Naive thymus-derived CD8-positive, alpha-beta T cell (primary cell): ENCODE data around the gene MCF2L. TPM values are rescaled to one million over a fixed set of nuclear protein-coding genes. Genes with fewer than 3 reads are reported as not detected.
A peak's percentile ranks its signal among the peaks of the same experiment; 100 is the strongest.

Source experiments
- ATAC-seq, 2 donors: fragments of 150-1000 bp; cut with Tn5 transposase in 1 of 2; sonication (Bioruptor Pico), chemical (Tn5 transposase) in 1 of 2; 1 replicate in 1 of 2; 2 replicates in 1 of 2; pipeline ENCODE4 v1.10.0; 2021; ENCODE audit warnings: mild to moderate bottlenecking in 2 of 2, moderate library complexity in 2 of 2
- POLR2A ChIA-PET: fragments of 350-600 bp; sonication (Branson Sonifier 250); formaldehyde crosslinking; loops from one replicate; lab custom pipeline; 2021; ENCODE audit warnings: antibody characterized with exemption; lab: Charles Lee
- DNase-seq, 10 donors: peaks; one replicate each; pipeline versions ENCODE4 v3.0.0 to v3.0.0-alpha.2; 2020 to 2022
- H3K27ac Mint-ChIP-seq, 10 donors: one replicate each; pipeline ENCODE4 v1.8.0; 2020 to 2022; ENCODE audit warnings: mild to moderate bottlenecking in 10 of 10, mixed read lengths in 10 of 10, moderate library complexity in 4 of 10, inconsistent platforms in 1 of 10
- H3K27me3 Mint-ChIP-seq, 5 donors: one replicate each; pipeline ENCODE4 v1.8.0; 2021 to 2022; ENCODE audit warnings: mixed read lengths in 5 of 5
- H3K36me3 Mint-ChIP-seq, 3 donors: one replicate each; pipeline ENCODE4 v1.8.0; 2020 to 2022; ENCODE audit warnings: mixed read lengths in 3 of 3, mild to moderate bottlenecking in 2 of 3, inconsistent platforms in 1 of 3
- H3K4me1 Mint-ChIP-seq, 4 donors: one replicate each; pipeline ENCODE4 v1.8.0; 2021 to 2022; ENCODE audit warnings: mixed read lengths in 4 of 4
- H3K4me3 Mint-ChIP-seq, 10 donors: one replicate each; pipeline ENCODE4 v1.8.0; 2020 to 2022; ENCODE audit warnings: mild to moderate bottlenecking in 10 of 10, mixed read lengths in 10 of 10, moderate library complexity in 6 of 10, inconsistent platforms in 1 of 10
- H3K9me3 Mint-ChIP-seq, 9 donors: one replicate each; pipeline ENCODE4 v1.8.0; 2020 to 2022; ENCODE audit warnings: mixed read lengths in 9 of 9, mild to moderate bottlenecking in 3 of 9, inconsistent platforms in 1 of 9, moderate library complexity in 1 of 9
- polyA plus RNA-seq, 3 donors: library from polyadenylated mRNA; unstranded; fragments of 300-500 nt; fragmentation: Illumina TruSeq; gene quantifications; one replicate each; pipeline ENCODE4 v1.2.3, GENCODE V29; 2021
- total RNA-seq, 8 experiments: library from RNA in 2 of 8; stranded (reverse) in 2 of 8; gene quantifications; one replicate each; pipeline ENCODE4 v1.2.3 and lab custom pipeline; 2021 to 2026

The MCF2L gene
- total and polyA plus RNA-seq, 5 experiments from 2014 or later = 0.81 to 30.3 (median 4.4) TPM

GRCh38 chr13:112986946-112987681 is 18.1 kb downstream of the MCF2L start:
- POLR2A ChIA-PET = no interaction called here
- ATAC-seq = no peak
- Mint-ChIP-seq H3K27ac (no peak overlapping the region), H3K4me3 (no peak overlapping the region), H3K36me3 (peaks cover 0 to 7% (median 5%) of the 10 kb centered on the region in 3 donors), H3K27me3 (no peaks in the 10 kb centered on the region), H3K9me3 (peaks cover 0 to 3% (median 0%) of the 10 kb centered on the region in 9 donors), H3K4me1 (peaks cover 0 to 13% (median 5%) of the 10 kb centered on the region in 4 donors)
- DNase-seq = no peak

GRCh38 chr13:112987682-112988024 is 18.6 kb downstream of the MCF2L start:
- Mint-ChIP-seq H3K4me1 (peaks cover 0 to 10% (median 4%) of the 10 kb centered on the region in 4 donors), H3K36me3 (peaks cover 0 to 7% (median 5%) of the 10 kb centered on the region in 3 donors), H3K4me3 (no peak overlapping the region), H3K27ac (no peak overlapping the region), H3K9me3 (peaks cover 0 to 3% (median 0%) of the 10 kb centered on the region in 9 donors), H3K27me3 (no peaks in the 10 kb centered on the region)
- POLR2A ChIA-PET = no interaction called here
- no peak for ATAC-seq
- no peak for DNase-seq

- no peak overlapping the region for H3K27ac Mint-ChIP-seq
- POLR2A ChIA-PET = no interaction called here
- H3K9me3 Mint-ChIP-seq = peaks cover 0 to 3% (median 0%) of the 10 kb centered on the region in 9 donors
- H3K4me1 Mint-ChIP-seq = peaks cover 0 to 9% (median 5%) of the 10 kb centered on the region in 4 donors
- H3K4me3 Mint-ChIP-seq = no peak overlapping the region
- ATAC-seq (no peak), DNase-seq (no peak)
- H3K27me3 Mint-ChIP-seq = no peaks in the 10 kb centered on the region
- H3K36me3 Mint-ChIP-seq = peaks cover 0 to 7% (median 5%) of the 10 kb centered on the region in 3 donors
Measured at GRCh38 chr13:112990783-112991182, 21.8 kb downstream of the MCF2L start.

GRCh38 chr13:112991609-112992008 is 22.6 kb downstream of the MCF2L start:
- ATAC-seq (no peak), DNase-seq (no peak)
- POLR2A ChIA-PET = no interaction called here
- H3K27ac Mint-ChIP-seq = no peak overlapping the region
- peaks cover 0 to 10% (median 5%) of the 10 kb centered on the region in 3 donors for H3K36me3 Mint-ChIP-seq
- H3K4me3 Mint-ChIP-seq = no peak overlapping the region
- no peaks in the 10 kb centered on the region for H3K27me3 Mint-ChIP-seq
- H3K9me3 Mint-ChIP-seq = peaks cover 0 to 3% (median 0%) of the 10 kb centered on the region in 9 donors
- peaks cover 0 to 10% (median 5%) of the 10 kb centered on the region in 4 donors for H3K4me1 Mint-ChIP-seq

- H3K36me3 Mint-ChIP-seq = peaks cover 0 to 12% (median 5%) of the 10 kb centered on the region in 3 donors
- H3K4me1 Mint-ChIP-seq = peaks cover 0 to 11% (median 7%) of the 10 kb centered on the region in 4 donors
- peaks cover 0 to 3% (median 0%) of the 10 kb centered on the region in 9 donors for H3K9me3 Mint-ChIP-seq
- ATAC-seq (no peak), DNase-seq (no peak)
- H3K27ac Mint-ChIP-seq = peak overlapping the region in 2 of 10 donors; percentile 25 to 77
- no peak overlapping the region for H3K4me3 Mint-ChIP-seq
- POLR2A ChIA-PET = no interaction called here
- peaks cover 0 to 2% (median 0%) of the 10 kb centered on the region in 5 donors for H3K27me3 Mint-ChIP-seq
Measured at GRCh38 chr13:112992931-112993680, 24.1 kb downstream of the MCF2L start.

- Mint-ChIP-seq H3K4me1 (peaks cover 0 to 12% (median 8%) of the 10 kb centered on the region in 4 donors), H3K9me3 (peaks cover 0 to 3% (median 0%) of the 10 kb centered on the region in 9 donors), H3K36me3 (peaks cover 0 to 15% (median 5%) of the 10 kb centered on the region in 3 donors), H3K27ac (no peak overlapping the region), H3K27me3 (peaks cover 0 to 2% (median 0%) of the 10 kb centered on the region in 5 donors), H3K4me3 (no peak overlapping the region)
- no peak for DNase-seq
- POLR2A ChIA-PET = no interaction called here
- no peak for ATAC-seq
Measured at GRCh38 chr13:112994084-112994780, 25.2 kb downstream of the MCF2L start.

GRCh38 chr13:112994781-112995355 is 25.9 kb downstream of the MCF2L start:
- Mint-ChIP-seq H3K27me3 (peaks cover 0 to 3% (median 0%) of the 10 kb centered on the region in 5 donors), H3K9me3 (peaks cover 0 to 3% (median 0%) of the 10 kb centered on the region in 9 donors), H3K4me1 (peaks cover 0 to 16% (median 12%) of the 10 kb centered on the region in 4 donors), H3K27ac (no peak overlapping the region), H3K36me3 (peaks cover 0 to 13% (median 1%) of the 10 kb centered on the region in 3 donors), H3K4me3 (no peak overlapping the region)
- ATAC-seq = no peak
- DNase-seq = no peak
- POLR2A ChIA-PET = no interaction called here

- ATAC-seq (no peak), DNase-seq (no peak)
- peaks cover 0 to 7% (median 0%) of the 10 kb centered on the region in 5 donors for H3K27me3 Mint-ChIP-seq
- peaks cover 6 to 23% (median 17%) of the 10 kb centered on the region in 4 donors for H3K4me1 Mint-ChIP-seq
- POLR2A ChIA-PET = no interaction called here
- H3K27ac Mint-ChIP-seq = no peak overlapping the region
- no peak overlapping the region for H3K4me3 Mint-ChIP-seq
- H3K9me3 Mint-ChIP-seq = peaks cover 0 to 3% (median 0%) of the 10 kb centered on the region in 9 donors
- H3K36me3 Mint-ChIP-seq = peaks cover 0 to 11% (median 0%) of the 10 kb centered on the region in 3 donors
Measured at GRCh38 chr13:112995395-112996191, 26.6 kb downstream of the MCF2L start.

- H3K27me3 Mint-ChIP-seq = peaks cover 0 to 7% (median 0%) of the 10 kb centered on the region in 5 donors
- POLR2A ChIA-PET = no interaction called here
- peaks cover 0 to 11% (median 0%) of the 10 kb centered on the region in 3 donors for H3K36me3 Mint-ChIP-seq
- peaks cover 9 to 32% (median 22%) of the 10 kb centered on the region in 4 donors for H3K4me1 Mint-ChIP-seq
- no peaks in the 10 kb centered on the region for H3K9me3 Mint-ChIP-seq
- H3K4me3 Mint-ChIP-seq = no peak overlapping the region
- ATAC-seq (no peak), DNase-seq (no peak)
- no peak overlapping the region for H3K27ac Mint-ChIP-seq
Measured at GRCh38 chr13:112996671-112997091, 27.7 kb downstream of the MCF2L start.

- Mint-ChIP-seq H3K9me3 (no peaks in the 10 kb centered on the region), H3K36me3 (peaks cover 0 to 11% (median 0%) of the 10 kb centered on the region in 3 donors), H3K4me3 (no peak overlapping the region), H3K27me3 (peaks cover 0 to 7% (median 0%) of the 10 kb centered on the region in 5 donors), H3K4me1 (peaks cover 10 to 32% (median 23%) of the 10 kb centered on the region in 4 donors), H3K27ac (peak overlapping the region in 1 of 10 donors; percentile 51)
- ATAC-seq = no peak
- no peak for DNase-seq
- POLR2A ChIA-PET = no interaction called here
Measured at GRCh38 chr13:112997188-112998130, 28.4 kb downstream of the MCF2L start.
